Smooth muscle cell (in vitro differentiated cells): ENCODE data around the gene TP53I13. TPM values are rescaled to one million over a fixed set of nuclear protein-coding genes. Genes with fewer than 3 reads are reported as not detected.

Experiments used
- DNase-seq: peaks from one replicate; lab custom pipeline; 2025; ENCODE audit not compliant: unreplicated experiment; lab: John Stamatoyannopoulos, UW
- H2AFZ ChIP-seq: fragments of 200-600 bp; sonication (generic); 2 replicates; pipeline ENCODE4 v1.6.0; 2016; ENCODE audit warnings: antibody characterized with exemption, low read depth, mild to moderate bottlenecking
- H3F3A ChIP-seq: fragments of 200-600 bp; sonication (generic); 2 replicates; pipeline ENCODE4 v1.6.0; 2017; ENCODE audit warnings: antibody characterized with exemption, low read depth
- H3K27ac ChIP-seq: fragments of 200-600 bp; sonication (generic); 2 replicates; pipeline ENCODE4 v1.5.1; 2016; ENCODE audit warnings: low read depth, mild to moderate bottlenecking
- H3K27me3 ChIP-seq: fragments of 200-600 bp; sonication (generic); 2 replicates; pipeline ENCODE4 v1.6.1; 2016; ENCODE audit warnings: low read depth, mild to moderate bottlenecking
- H3K36me3 ChIP-seq: fragments of 200-600 bp; sonication (generic); 2 replicates; pipeline ENCODE4 v1.5.1; 2016; ENCODE audit warnings: low read depth
- H3K4me1 ChIP-seq: fragments of 200-600 bp; sonication (generic); 2 replicates; pipeline ENCODE4 v1.5.1; 2016; ENCODE audit warnings: low read depth
- H3K4me2 ChIP-seq: fragments of 200-600 bp; sonication (generic); 2 replicates; pipeline ENCODE4 v1.6.0; 2016; ENCODE audit warnings: mild to moderate bottlenecking
- H3K4me3 ChIP-seq: fragments of 200-600 bp; sonication (generic); 2 replicates; pipeline ENCODE4 v1.5.1; 2016; ENCODE audit warnings: mild to moderate bottlenecking
- H3K79me2 ChIP-seq: fragments of 200-600 bp; sonication (generic); 2 replicates; pipeline ENCODE4 v1.6.0; 2016; ENCODE audit warnings: low read depth, mild to moderate bottlenecking
- H3K9ac ChIP-seq: fragments of 200-600 bp; sonication (generic); 2 replicates; pipeline ENCODE4 v1.6.0; 2016; ENCODE audit warnings: low read depth
- H3K9me3 ChIP-seq: fragments of 200-600 bp; sonication (generic); replicated peaks from 2 replicates; pipeline ENCODE4 v1.5.1; 2016; ENCODE audit warnings: low read depth
- H4K20me1 ChIP-seq: fragments of 200-600 bp; sonication (generic); 2 replicates; pipeline ENCODE4 v1.6.0; 2016; ENCODE audit warnings: low read depth
- CTCF ChIP-seq: fragments of 200-600 bp; sonication (generic); IDR thresholded peaks from 2 replicates; pipeline ENCODE4 v1.5.1; 2017; ENCODE audit warnings: borderline replicate concordance, mild to moderate bottlenecking, antibody characterized with exemption; ENCODE audit not compliant: insufficient read depth, poor library complexity, severe bottlenecking
- WGBS: methylation state at CpG from one replicate; pipeline ENCODE4 v1.1.7; 2016; ENCODE audit warnings: low lambda C conversion rate; 5-methylcytosine and 5-hydroxymethylcytosine counted together
- polyA plus RNA-seq: library from polyadenylated mRNA; unstranded; fragments of >200 nt; fragmentation: Nextera tagmentation; extraction: Ambion mirVana; gene quantifications from 2 replicates; pipeline ENCODE4 v1.2.1, GENCODE V29; 2016
- total RNA-seq: library from RNA; depleted of rRNA; stranded (reverse); fragments of >200 nt; gene quantifications from 2 replicates; pipeline ENCODE4 v1.2.3, GENCODE V29; 2014

The TP53I13 gene
- total and polyA plus RNA-seq, 2 experiments from 2014 or later, result 50.7 to 105 TPM

GRCh38 chr17:29615492-29616299 lies 47.2 kb downstream of the TP53I13 start:
- no peak overlapping the region for H3K27ac ChIP-seq
- no peaks in the 10 kb centered on the region for H3K9me3 ChIP-seq
- 4% methylated on average over 57 of the region's 74 CpGs for WGBS
- no peak for TF ChIP-seq CTCF
- H3K79me2 ChIP-seq, result no peaks in the 10 kb centered on the region
- H3F3A ChIP-seq, result no peaks in the 10 kb centered on the region
- no peaks in the 10 kb centered on the region for H4K20me1 ChIP-seq
- peak; percentile 28 for DNase-seq
- H3K9ac ChIP-seq, result no peak overlapping the region
- H3K4me3 ChIP-seq, result peak overlapping the region; percentile 43
- H3K4me2 ChIP-seq, result peak overlapping the region; percentile 80
- H2AFZ ChIP-seq, result no peak overlapping the region
- no peaks in the 10 kb centered on the region for H3K36me3 ChIP-seq
- peaks cover 31% of the 10 kb centered on the region for H3K4me1 ChIP-seq
- peaks cover 26% of the 10 kb centered on the region for H3K27me3 ChIP-seq

- Histone ChIP-seq H3K27me3 (peaks cover 26% of the 10 kb centered on the region), H3K4me1 (peaks cover 31% of the 10 kb centered on the region), H3K9me3 (no peaks in the 10 kb centered on the region), H3K9ac (no peak overlapping the region), H3K4me2 (peak overlapping the region; percentile 80), H3F3A (no peaks in the 10 kb centered on the region), H2AFZ (no peak overlapping the region), H3K27ac (no peak overlapping the region), H3K4me3 (peak overlapping the region; percentile 43), H4K20me1 (no peaks in the 10 kb centered on the region), H3K79me2 (no peaks in the 10 kb centered on the region), H3K36me3 (no peaks in the 10 kb centered on the region)
- DNase-seq, result no peak
- WGBS, result 57% methylated on average over 32 of the region's 32 CpGs
- no peak for TF ChIP-seq CTCF
Measured at GRCh38 chr17:29616300-29617048, 48.0 kb downstream of the TP53I13 start.

GRCh38 chr17:29617125-29617480 lies 48.6 kb downstream of the TP53I13 start:
- no peak overlapping the region for H3K4me3 ChIP-seq
- H3K4me1 ChIP-seq, result peaks cover 31% of the 10 kb centered on the region
- 6% methylated on average over 15 of the region's 16 CpGs for WGBS
- no peaks in the 10 kb centered on the region for H3K9me3 ChIP-seq
- H3K27ac ChIP-seq, result no peak overlapping the region
- H2AFZ ChIP-seq, result no peak overlapping the region
- no peaks in the 10 kb centered on the region for H3K79me2 ChIP-seq
- no peak for DNase-seq
- peak overlapping the region; percentile 78 for H3K4me2 ChIP-seq
- no peak overlapping the region for H3K9ac ChIP-seq
- H3K36me3 ChIP-seq, result no peaks in the 10 kb centered on the region
- no peaks in the 10 kb centered on the region for H4K20me1 ChIP-seq
- TF ChIP-seq CTCF, result peak; percentile 51
- H3K27me3 ChIP-seq, result peaks cover 26% of the 10 kb centered on the region
- no peaks in the 10 kb centered on the region for H3F3A ChIP-seq
